GM23338 (cell line): ENCODE results near the gene CCDC106.

Experiments used
- CTCF ChIP-seq, 2 experiments: fragments of 200-600 bp in 1 of 2; sonication (generic) in 1 of 2; conservative IDR thresholded peaks; 2 replicates each; pipeline versions ENCODE4 v1.5.1 to v1.6.1; 2016 to 2017; ENCODE audit warnings: antibody characterized with exemption in 2 of 2, low read depth in 2 of 2, mild to moderate bottlenecking in 2 of 2, moderate library complexity in 1 of 2
- EZH2 ChIP-seq: fragments of 200-600 bp; sonication (generic); IDR thresholded peaks from one replicate; pipeline ENCODE4 v1.8.0; 2017; ENCODE audit warnings: antibody characterized with exemption, mild to moderate bottlenecking, low read depth; ENCODE audit not compliant: unreplicated experiment
- POLR2AphosphoS5 ChIP-seq: IDR thresholded peaks from 2 replicates; pipeline ENCODE4 v1.6.1; 2016; ENCODE audit warnings: antibody characterized with exemption, low read depth

- TF ChIP-seq EZH2 (no peak), POLR2AphosphoS5 (no peak), CTCF (conservative IDR thresholded peaks at IDR 0.05; ENCODE audit: low read depth in 2 of 2) (no peak)
These were observed 34.6 kb upstream of the CCDC106 start for GRCh38 chr19:55613396-55613795.
